Endothelial cell (in vitro differentiated cells): ENCODE measurements around the gene OVOL1. TPM values are rescaled to one million over a fixed set of nuclear protein-coding genes. Genes with fewer than 3 reads are reported as not detected.

Experiments used
- DNase-seq: peaks from one replicate; pipeline ENCODE4 v3.0.0; 2021; ENCODE audit warnings: low spot score
- H3K27ac Mint-ChIP-seq: one replicate; pipeline ENCODE4 v1.8.0; 2021; ENCODE audit warnings: mixed read lengths, inconsistent platforms; ENCODE audit not compliant: unreplicated experiment
- H3K27me3 Mint-ChIP-seq: one replicate; pipeline ENCODE4 v1.8.0; 2021; ENCODE audit warnings: mild to moderate bottlenecking, moderate library complexity, mixed read lengths, inconsistent platforms; ENCODE audit not compliant: unreplicated experiment
- H3K36me3 Mint-ChIP-seq: one replicate; pipeline ENCODE4 v1.8.0; 2021; ENCODE audit warnings: mild to moderate bottlenecking, low read depth, mixed read lengths, inconsistent platforms; ENCODE audit not compliant: unreplicated experiment
- H3K4me1 Mint-ChIP-seq: one replicate; pipeline ENCODE4 v1.8.0; 2021; ENCODE audit warnings: mild to moderate bottlenecking, mixed read lengths, inconsistent platforms; ENCODE audit not compliant: unreplicated experiment
- H3K4me3 Mint-ChIP-seq: one replicate; pipeline ENCODE4 v1.8.0; 2021; ENCODE audit warnings: mild to moderate bottlenecking, mixed read lengths, inconsistent platforms; ENCODE audit not compliant: unreplicated experiment
- H3K9me3 Mint-ChIP-seq: one replicate; pipeline ENCODE4 v1.8.0; 2021; ENCODE audit warnings: mixed read lengths, inconsistent platforms; ENCODE audit not compliant: unreplicated experiment
- total RNA-seq: library from RNA; stranded (reverse); fragmentation: NEBNext Ultra II Directional; extraction: Animal tissue kit (Norgen Biotek cat#: 25700); gene quantifications from one replicate; pipeline ENCODE4 v1.2.1, GENCODE V29; 2021; ENCODE audit not compliant: unreplicated experiment
- TF ChIP-seq, protein P1 (sequence below): fragments of 200-600 bp; sonication (generic); IDR thresholded peaks from one replicate; pipeline ENCODE4 v1.5.0; 2021; ENCODE audit warnings: antibody characterized with exemption; ENCODE audit not compliant: unreplicated experiment

Gene OVOL1
- total RNA-seq, 1 donor from 2014 or later = not detected

- Mint-ChIP-seq H3K36me3 (no peaks in the 10 kb centered on the region), H3K27ac (no peak overlapping the region), H3K27me3 (peaks cover 7% of the 10 kb centered on the region), H3K4me3 (no peak overlapping the region), H3K9me3 (no peaks in the 10 kb centered on the region), H3K4me1 (no peaks in the 10 kb centered on the region)
- TF ChIP-seq, protein P1, sequence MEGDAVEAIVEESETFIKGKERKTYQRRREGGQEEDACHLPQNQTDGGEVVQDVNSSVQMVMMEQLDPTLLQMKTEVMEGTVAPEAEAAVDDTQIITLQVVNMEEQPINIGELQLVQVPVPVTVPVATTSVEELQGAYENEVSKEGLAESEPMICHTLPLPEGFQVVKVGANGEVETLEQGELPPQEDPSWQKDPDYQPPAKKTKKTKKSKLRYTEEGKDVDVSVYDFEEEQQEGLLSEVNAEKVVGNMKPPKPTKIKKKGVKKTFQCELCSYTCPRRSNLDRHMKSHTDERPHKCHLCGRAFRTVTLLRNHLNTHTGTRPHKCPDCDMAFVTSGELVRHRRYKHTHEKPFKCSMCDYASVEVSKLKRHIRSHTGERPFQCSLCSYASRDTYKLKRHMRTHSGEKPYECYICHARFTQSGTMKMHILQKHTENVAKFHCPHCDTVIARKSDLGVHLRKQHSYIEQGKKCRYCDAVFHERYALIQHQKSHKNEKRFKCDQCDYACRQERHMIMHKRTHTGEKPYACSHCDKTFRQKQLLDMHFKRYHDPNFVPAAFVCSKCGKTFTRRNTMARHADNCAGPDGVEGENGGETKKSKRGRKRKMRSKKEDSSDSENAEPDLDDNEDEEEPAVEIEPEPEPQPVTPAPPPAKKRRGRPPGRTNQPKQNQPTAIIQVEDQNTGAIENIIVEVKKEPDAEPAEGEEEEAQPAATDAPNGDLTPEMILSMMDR = no peak
- DNase-seq = no peak
Measured at GRCh38 chr11:65777821-65778361, 9.0 kb upstream of the OVOL1 start.

GRCh38 chr11:65778431-65778900, 8.4 kb upstream of the OVOL1 start:
- H3K36me3 Mint-ChIP-seq = no peaks in the 10 kb centered on the region
- peaks cover 9% of the 10 kb centered on the region for H3K27me3 Mint-ChIP-seq
- TF ChIP-seq, protein P1 = no peak
- no peaks in the 10 kb centered on the region for H3K9me3 Mint-ChIP-seq
- DNase-seq = no peak
- H3K4me3 Mint-ChIP-seq = no peak overlapping the region
- no peaks in the 10 kb centered on the region for H3K4me1 Mint-ChIP-seq
- no peak overlapping the region for H3K27ac Mint-ChIP-seq

- TF ChIP-seq, protein P1 = no peak
- no peak for DNase-seq
- no peaks in the 10 kb centered on the region for H3K9me3 Mint-ChIP-seq
- no peaks in the 10 kb centered on the region for H3K4me1 Mint-ChIP-seq
- no peak overlapping the region for H3K27ac Mint-ChIP-seq
- H3K4me3 Mint-ChIP-seq = no peak overlapping the region
- no peaks in the 10 kb centered on the region for H3K36me3 Mint-ChIP-seq
- H3K27me3 Mint-ChIP-seq = peaks cover 12% of the 10 kb centered on the region
Measured at GRCh38 chr11:65778901-65779668, 7.8 kb upstream of the OVOL1 start.

- Mint-ChIP-seq H3K4me1 (no peaks in the 10 kb centered on the region), H3K36me3 (no peaks in the 10 kb centered on the region), H3K27me3 (peaks cover 13% of the 10 kb centered on the region), H3K9me3 (no peaks in the 10 kb centered on the region), H3K4me3 (no peak overlapping the region), H3K27ac (no peak overlapping the region)
- no peak for DNase-seq
- TF ChIP-seq, protein P1 = no peak
Measured at GRCh38 chr11:65779669-65779918, 7.3 kb upstream of the OVOL1 start.
